Measurements from ENCODE around the gene DXO.
"Not testable (repeated sequence)": the region's sequence is repeated elsewhere in the genome, so short reads cannot be mapped to it uniquely, and the experiment has no call there.

DNA sequence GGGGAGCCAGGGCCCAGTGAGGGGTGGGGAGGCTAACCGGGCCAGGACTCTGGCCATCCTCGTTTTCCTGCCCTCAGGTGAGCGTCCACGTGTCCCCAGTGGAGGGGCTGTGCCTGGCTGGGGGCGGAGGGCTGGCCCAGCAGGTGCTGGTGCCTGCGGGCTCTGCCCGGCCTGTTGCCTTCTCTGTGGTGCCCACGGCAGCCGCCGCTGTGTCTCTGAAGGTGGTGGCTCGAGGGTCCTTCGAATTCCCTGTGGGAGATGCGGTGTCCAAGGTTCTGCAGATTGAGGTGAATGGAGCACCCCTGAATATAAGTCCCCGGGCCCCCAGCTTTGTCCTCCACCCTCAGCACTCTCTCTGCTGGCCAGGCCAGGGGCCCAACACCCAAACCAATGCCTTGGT, 22.5 kb upstream of the DXO start:
- TF ChIP-seq POLR2AphosphoS5 (IDR thresholded peaks at IDR 0.05; ENCODE audit: borderline replicate concordance, low read depth, low read length); EZH2 (IDR thresholded peaks at IDR 0.05): not testable (repeated sequence)

Data from SK-N-MC (cell line).